ENCODE data around the gene TRABD2B.

DNA sequence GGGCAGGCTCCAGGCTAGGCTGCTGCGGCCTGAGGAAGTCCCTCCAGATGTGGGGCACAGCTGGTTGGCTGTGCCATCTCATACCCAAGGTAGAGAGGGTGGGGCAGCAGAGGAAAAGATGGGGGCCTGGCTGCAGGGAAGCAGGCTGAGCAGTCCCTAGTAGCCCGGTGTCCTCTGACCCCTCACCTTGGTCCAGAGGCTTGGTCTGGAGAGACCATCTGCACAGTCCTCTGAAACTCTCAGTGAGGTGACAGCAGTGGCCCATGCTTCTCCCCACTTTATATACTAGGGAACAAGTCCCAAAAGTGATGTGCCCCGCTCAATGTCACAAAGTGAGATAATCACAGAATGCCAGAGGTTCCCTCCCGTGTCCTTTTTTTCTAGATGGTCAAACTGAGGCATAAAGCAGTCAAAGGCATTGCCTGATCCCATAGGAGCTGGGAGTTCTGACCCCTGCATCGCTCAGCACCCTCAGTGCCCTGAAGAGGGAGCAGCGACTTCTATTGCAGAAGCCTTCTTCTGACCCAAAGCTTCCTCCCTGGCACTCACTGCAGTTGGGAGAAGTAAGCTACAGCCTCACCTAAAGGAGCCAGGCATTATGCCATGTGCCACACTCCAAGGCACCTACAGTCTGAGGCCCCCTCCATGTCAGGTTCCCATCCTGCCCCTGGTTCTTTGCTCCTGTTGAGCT, 45.5 kb downstream of the TRABD2B start:
- TF ChIP-seq, protein P1, sequence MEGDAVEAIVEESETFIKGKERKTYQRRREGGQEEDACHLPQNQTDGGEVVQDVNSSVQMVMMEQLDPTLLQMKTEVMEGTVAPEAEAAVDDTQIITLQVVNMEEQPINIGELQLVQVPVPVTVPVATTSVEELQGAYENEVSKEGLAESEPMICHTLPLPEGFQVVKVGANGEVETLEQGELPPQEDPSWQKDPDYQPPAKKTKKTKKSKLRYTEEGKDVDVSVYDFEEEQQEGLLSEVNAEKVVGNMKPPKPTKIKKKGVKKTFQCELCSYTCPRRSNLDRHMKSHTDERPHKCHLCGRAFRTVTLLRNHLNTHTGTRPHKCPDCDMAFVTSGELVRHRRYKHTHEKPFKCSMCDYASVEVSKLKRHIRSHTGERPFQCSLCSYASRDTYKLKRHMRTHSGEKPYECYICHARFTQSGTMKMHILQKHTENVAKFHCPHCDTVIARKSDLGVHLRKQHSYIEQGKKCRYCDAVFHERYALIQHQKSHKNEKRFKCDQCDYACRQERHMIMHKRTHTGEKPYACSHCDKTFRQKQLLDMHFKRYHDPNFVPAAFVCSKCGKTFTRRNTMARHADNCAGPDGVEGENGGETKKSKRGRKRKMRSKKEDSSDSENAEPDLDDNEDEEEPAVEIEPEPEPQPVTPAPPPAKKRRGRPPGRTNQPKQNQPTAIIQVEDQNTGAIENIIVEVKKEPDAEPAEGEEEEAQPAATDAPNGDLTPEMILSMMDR (IDR thresholded peaks at IDR 0.05): no peak
- no peak for TF ChIP-seq POLR2A (IDR thresholded peaks at IDR 0.05)
